Measurements from ENCODE around the gene TMEM106C.

DNA sequence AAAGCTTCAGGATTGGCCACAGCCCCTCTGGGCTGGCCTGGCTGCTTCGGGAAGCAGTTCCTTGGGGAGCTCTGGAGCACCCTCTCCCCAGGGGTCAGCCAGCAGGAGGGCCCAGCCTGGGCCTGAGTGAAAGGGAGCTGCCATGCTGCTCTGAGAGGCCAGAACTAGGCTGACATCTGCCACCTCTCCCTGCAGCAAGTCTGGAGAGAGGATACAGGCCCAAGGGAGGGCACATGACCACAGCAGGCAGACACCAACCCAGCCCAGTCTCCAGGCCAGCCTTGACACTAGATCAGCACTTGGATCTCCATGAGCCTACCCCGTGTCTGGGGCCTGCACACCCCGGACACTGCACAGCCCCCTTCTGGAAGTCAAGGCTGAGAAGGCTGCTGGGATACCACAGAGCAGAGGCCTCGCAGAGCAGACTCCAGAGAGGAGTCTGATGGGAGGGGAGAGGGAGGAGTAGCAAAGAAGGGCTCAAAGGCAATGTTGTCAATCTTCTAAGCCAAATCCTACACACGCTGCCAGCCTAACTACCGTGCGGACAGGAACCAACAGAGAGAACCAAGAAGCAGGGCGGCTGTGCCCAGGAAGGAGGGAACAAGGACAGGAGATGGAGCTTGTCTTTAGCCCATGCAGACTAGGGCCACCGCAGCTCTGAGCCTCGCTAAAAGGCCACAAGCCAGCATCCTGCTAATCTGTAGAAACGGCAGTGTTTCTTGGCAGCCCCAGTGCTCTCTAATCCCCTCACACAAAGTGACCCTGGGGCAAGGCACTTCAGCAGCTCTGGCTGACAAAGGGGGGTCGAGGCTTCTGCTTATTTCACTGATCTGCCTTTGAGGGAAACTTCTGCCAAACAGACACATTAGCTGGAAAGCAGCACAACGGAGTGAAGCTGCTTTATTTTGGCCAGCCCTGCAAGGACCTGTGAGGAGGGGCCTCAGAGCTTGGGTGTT is 28.0 kb downstream of the TMEM106C start:
- TF ChIP-seq, protein P1, sequence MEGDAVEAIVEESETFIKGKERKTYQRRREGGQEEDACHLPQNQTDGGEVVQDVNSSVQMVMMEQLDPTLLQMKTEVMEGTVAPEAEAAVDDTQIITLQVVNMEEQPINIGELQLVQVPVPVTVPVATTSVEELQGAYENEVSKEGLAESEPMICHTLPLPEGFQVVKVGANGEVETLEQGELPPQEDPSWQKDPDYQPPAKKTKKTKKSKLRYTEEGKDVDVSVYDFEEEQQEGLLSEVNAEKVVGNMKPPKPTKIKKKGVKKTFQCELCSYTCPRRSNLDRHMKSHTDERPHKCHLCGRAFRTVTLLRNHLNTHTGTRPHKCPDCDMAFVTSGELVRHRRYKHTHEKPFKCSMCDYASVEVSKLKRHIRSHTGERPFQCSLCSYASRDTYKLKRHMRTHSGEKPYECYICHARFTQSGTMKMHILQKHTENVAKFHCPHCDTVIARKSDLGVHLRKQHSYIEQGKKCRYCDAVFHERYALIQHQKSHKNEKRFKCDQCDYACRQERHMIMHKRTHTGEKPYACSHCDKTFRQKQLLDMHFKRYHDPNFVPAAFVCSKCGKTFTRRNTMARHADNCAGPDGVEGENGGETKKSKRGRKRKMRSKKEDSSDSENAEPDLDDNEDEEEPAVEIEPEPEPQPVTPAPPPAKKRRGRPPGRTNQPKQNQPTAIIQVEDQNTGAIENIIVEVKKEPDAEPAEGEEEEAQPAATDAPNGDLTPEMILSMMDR (conservative IDR thresholded peaks at IDR 0.05; ENCODE audit: low read length): no peak
- no peak for TF ChIP-seq EZH2phosphoT487 (IDR thresholded peaks at IDR 0.05; ENCODE audit: borderline replicate concordance)
